Measurements from ENCODE around the gene LRP1B.

LRP1B gene

GRCh38 chr2:140604096-140604495 lies 1526.7 kb downstream of the LRP1B start:
- Mint-ChIP-seq H3K4me3 (no peak overlapping the region), H3K9me3 (peaks cover 8% of the 10 kb centered on the region), H3K27ac (no peak overlapping the region), H3K36me3 (no peaks in the 10 kb centered on the region), H3K4me1 (no peaks in the 10 kb centered on the region)
- ATAC-seq (no peak), DNase-seq (ENCODE audit: low spot score in 2 of 2) (no peak)

GRCh38 chr2:140603416-140603815 lies 1527.4 kb downstream of the LRP1B start:
- Mint-ChIP-seq H3K4me3 (no peak overlapping the region), H3K27ac (no peak overlapping the region), H3K9me3 (peaks cover 8% of the 10 kb centered on the region), H3K36me3 (no peaks in the 10 kb centered on the region), H3K4me1 (no peaks in the 10 kb centered on the region)
- no peak for DNase-seq (ENCODE audit: low spot score in 2 of 2)
- ATAC-seq: no peak

- Mint-ChIP-seq H3K4me3 (no peak overlapping the region), H3K4me1 (no peaks in the 10 kb centered on the region), H3K9me3 (peaks cover 7% of the 10 kb centered on the region), H3K27ac (no peak overlapping the region), H3K36me3 (no peaks in the 10 kb centered on the region)
- no peak for DNase-seq (ENCODE audit: low spot score in 2 of 2)
- ATAC-seq: no peak
These were observed 1529.0 kb downstream of the LRP1B start for GRCh38 chr2:140601801-140602200.

GRCh38 chr2:140601342-140601741 lies 1529.5 kb downstream of the LRP1B start:
- H3K36me3 Mint-ChIP-seq: no peaks in the 10 kb centered on the region
- peaks cover 6% of the 10 kb centered on the region for H3K9me3 Mint-ChIP-seq
- H3K4me1 Mint-ChIP-seq: no peaks in the 10 kb centered on the region
- no peak for DNase-seq (ENCODE audit: low spot score in 2 of 2)
- no peak for ATAC-seq
- H3K4me3 Mint-ChIP-seq: no peak overlapping the region
- no peak overlapping the region for H3K27ac Mint-ChIP-seq

GRCh38 chr2:140600116-140600515 lies 1530.7 kb downstream of the LRP1B start:
- no peak for DNase-seq (ENCODE audit: low spot score in 2 of 2)
- Mint-ChIP-seq H3K9me3 (peaks cover 5% of the 10 kb centered on the region), H3K4me3 (no peak overlapping the region), H3K4me1 (no peaks in the 10 kb centered on the region), H3K27ac (no peak overlapping the region), H3K36me3 (no peaks in the 10 kb centered on the region)
- ATAC-seq: no peak

- Mint-ChIP-seq H3K9me3 (peaks cover 5% of the 10 kb centered on the region), H3K27ac (no peak overlapping the region), H3K4me3 (no peak overlapping the region), H3K36me3 (no peaks in the 10 kb centered on the region), H3K4me1 (no peaks in the 10 kb centered on the region)
- DNase-seq (ENCODE audit: low spot score in 2 of 2) (no peak), ATAC-seq (no peak)
These were observed 1533.0 kb downstream of the LRP1B start for GRCh38 chr2:140597836-140598235.

- DNase-seq (ENCODE audit: low spot score in 2 of 2): no peak
- no peak for ATAC-seq
- no peaks in the 10 kb centered on the region for H3K4me1 Mint-ChIP-seq
- no peaks in the 10 kb centered on the region for H3K36me3 Mint-ChIP-seq
- H3K27ac Mint-ChIP-seq: no peak overlapping the region
- peaks cover 5% of the 10 kb centered on the region for H3K9me3 Mint-ChIP-seq
- no peak overlapping the region for H3K4me3 Mint-ChIP-seq
These were observed 1533.6 kb downstream of the LRP1B start for GRCh38 chr2:140597205-140597604.

GRCh38 chr2:140596447-140596846 lies 1534.4 kb downstream of the LRP1B start:
- H3K27ac Mint-ChIP-seq: no peak overlapping the region
- DNase-seq (ENCODE audit: low spot score in 2 of 2) (no peak), ATAC-seq (no peak)
- H3K4me3 Mint-ChIP-seq: no peak overlapping the region
- H3K4me1 Mint-ChIP-seq: no peaks in the 10 kb centered on the region
- no peaks in the 10 kb centered on the region for H3K36me3 Mint-ChIP-seq
- H3K9me3 Mint-ChIP-seq: peaks cover 5% of the 10 kb centered on the region

GRCh38 chr2:140595107-140595506 lies 1535.7 kb downstream of the LRP1B start:
- H3K4me1 Mint-ChIP-seq: no peaks in the 10 kb centered on the region
- H3K27ac Mint-ChIP-seq: no peak overlapping the region
- no peak for DNase-seq (ENCODE audit: low spot score in 2 of 2)
- peaks cover 5% of the 10 kb centered on the region for H3K9me3 Mint-ChIP-seq
- no peak overlapping the region for H3K4me3 Mint-ChIP-seq
- ATAC-seq: no peak
- no peaks in the 10 kb centered on the region for H3K36me3 Mint-ChIP-seq

GRCh38 chr2:140593132-140593531 lies 1537.7 kb downstream of the LRP1B start:
- DNase-seq (ENCODE audit: low spot score in 2 of 2) (no peak), ATAC-seq (no peak)
- Mint-ChIP-seq H3K4me1 (no peaks in the 10 kb centered on the region), H3K27ac (no peak overlapping the region), H3K36me3 (no peaks in the 10 kb centered on the region), H3K4me3 (no peak overlapping the region), H3K9me3 (peaks cover 3% of the 10 kb centered on the region)

GRCh38 chr2:140589696-140590095 lies 1541.1 kb downstream of the LRP1B start:
- no peaks in the 10 kb centered on the region for H3K4me1 Mint-ChIP-seq
- H3K36me3 Mint-ChIP-seq: no peaks in the 10 kb centered on the region
- DNase-seq (ENCODE audit: low spot score in 2 of 2) (no peak), ATAC-seq (no peak)
- H3K27ac Mint-ChIP-seq: no peak overlapping the region
- H3K9me3 Mint-ChIP-seq: peaks cover 9% of the 10 kb centered on the region
- no peak overlapping the region for H3K4me3 Mint-ChIP-seq

GRCh38 chr2:140589273-140589672 lies 1541.5 kb downstream of the LRP1B start:
- H3K4me3 Mint-ChIP-seq: no peak overlapping the region
- H3K4me1 Mint-ChIP-seq: no peaks in the 10 kb centered on the region
- H3K27ac Mint-ChIP-seq: no peak overlapping the region
- H3K9me3 Mint-ChIP-seq: peaks cover 9% of the 10 kb centered on the region
- no peak for ATAC-seq
- no peaks in the 10 kb centered on the region for H3K36me3 Mint-ChIP-seq
- DNase-seq (ENCODE audit: low spot score in 2 of 2): no peak

- ATAC-seq: no peak
These were observed 1544.4 kb downstream of the LRP1B start for GRCh38 chr2:140586379-140586778.

GRCh38 chr2:140585016-140585415 lies 1545.8 kb downstream of the LRP1B start:
- H3K27ac Mint-ChIP-seq: no peak overlapping the region

More at GRCh38 chr2:140586379-140586778, 1544.4 kb downstream of the LRP1B start:
- no peaks in the 10 kb centered on the region for H3K36me3 Mint-ChIP-seq
- peaks cover 12% of the 10 kb centered on the region for H3K9me3 Mint-ChIP-seq
- no peak for DNase-seq (ENCODE audit: low spot score in 2 of 2)
- no peak overlapping the region for H3K4me3 Mint-ChIP-seq
- no peak overlapping the region for H3K27ac Mint-ChIP-seq
- H3K4me1 Mint-ChIP-seq: no peaks in the 10 kb centered on the region

GRCh38 chr2:140584471-140584870 lies 1546.3 kb downstream of the LRP1B start:
- DNase-seq (ENCODE audit: low spot score in 2 of 2) (no peak), ATAC-seq (no peak)
- H3K9me3 Mint-ChIP-seq: peaks cover 12% of the 10 kb centered on the region

More at GRCh38 chr2:140585016-140585415, 1545.8 kb downstream of the LRP1B start:
- Mint-ChIP-seq H3K36me3 (no peaks in the 10 kb centered on the region), H3K4me3 (no peak overlapping the region), H3K9me3 (peaks cover 12% of the 10 kb centered on the region), H3K4me1 (no peaks in the 10 kb centered on the region)
- ATAC-seq (no peak), DNase-seq (ENCODE audit: low spot score in 2 of 2) (no peak)

GRCh38 chr2:140580532-140581151 lies 1550.2 kb downstream of the LRP1B start:
- Mint-ChIP-seq H3K36me3 (no peaks in the 10 kb centered on the region), H3K4me3 (no peak overlapping the region), H3K4me1 (no peaks in the 10 kb centered on the region), H3K9me3 (peaks cover 10% of the 10 kb centered on the region), H3K27ac (no peak overlapping the region)
- no peak for ATAC-seq
- DNase-seq (ENCODE audit: low spot score in 2 of 2): no peak

More at GRCh38 chr2:140584471-140584870, 1546.3 kb downstream of the LRP1B start:
- no peak overlapping the region for H3K4me3 Mint-ChIP-seq
- H3K36me3 Mint-ChIP-seq: no peaks in the 10 kb centered on the region
- H3K4me1 Mint-ChIP-seq: no peaks in the 10 kb centered on the region
- H3K27ac Mint-ChIP-seq: no peak overlapping the region

GRCh38 chr2:140577453-140577852 lies 1553.4 kb downstream of the LRP1B start:
- no peaks in the 10 kb centered on the region for H3K4me1 Mint-ChIP-seq
- H3K9me3 Mint-ChIP-seq: peaks cover 10% of the 10 kb centered on the region
- ATAC-seq: no peak
- H3K27ac Mint-ChIP-seq: no peak overlapping the region
- DNase-seq (ENCODE audit: low spot score in 2 of 2): no peak
- H3K36me3 Mint-ChIP-seq: no peaks in the 10 kb centered on the region
- no peak overlapping the region for H3K4me3 Mint-ChIP-seq

All from stimulated activated effector memory CD8-positive, alpha-beta T cell treated with anti-CD3 and anti-CD28 coated beads, Interleukin-12 subunit alpha, Interleukin-12 subunit beta, amount 100 ng/mL, for 72 hours (primary cell).